Trophoblast cell (in vitro differentiated cells and primary cell): ENCODE measurements around the gene TMA7.

Source experiments
- DNase-seq, 2 donors: peaks; one replicate each; pipeline ENCODE4 v3.0.0-alpha.2; 2016
- H2AFZ ChIP-seq: 2 replicates; pipeline ENCODE4 v1.6.1; 2013; ENCODE audit warnings: low read length, moderate library complexity, mild to moderate bottlenecking; ENCODE audit not compliant: insufficient read depth, poor library complexity
- H2AK5ac ChIP-seq: 2 replicates; pipeline ENCODE4 v1.6.1; 2013; ENCODE audit warnings: mild to moderate bottlenecking, low read length
- H2BK120ac ChIP-seq: 2 replicates; pipeline ENCODE4 v1.6.1; 2013; ENCODE audit warnings: low read length, mild to moderate bottlenecking, moderate library complexity; ENCODE audit not compliant: insufficient read depth, poor library complexity
- H2BK12ac ChIP-seq: 2 replicates; pipeline ENCODE4 v1.6.1; 2013; ENCODE audit warnings: mild to moderate bottlenecking, low read length, moderate library complexity
- H2BK5ac ChIP-seq: 2 replicates; pipeline ENCODE4 v1.6.1; 2013; ENCODE audit warnings: low read length, low read depth, moderate library complexity, mild to moderate bottlenecking; ENCODE audit not compliant: poor library complexity
- H3K14ac ChIP-seq: 2 replicates; pipeline ENCODE4 v1.6.1; 2013; ENCODE audit warnings: mild to moderate bottlenecking, low read length
- H3K18ac ChIP-seq: 2 replicates; pipeline ENCODE4 v1.6.1; 2013; ENCODE audit warnings: mild to moderate bottlenecking, low read length
- H3K23ac ChIP-seq: 2 replicates; pipeline ENCODE4 v1.6.1; 2013; ENCODE audit warnings: low read length
- H3K27ac ChIP-seq: 2 replicates; pipeline ENCODE4 v1.5.1; 2013; ENCODE audit warnings: low read depth, mild to moderate bottlenecking, inconsistent platforms, low read length, moderate library complexity
- H3K27me3 ChIP-seq: 2 replicates; pipeline ENCODE4 v1.6.1; 2013; ENCODE audit warnings: inconsistent platforms, mild to moderate bottlenecking, low read length, moderate library complexity; ENCODE audit not compliant: insufficient read depth
- H3K36me3 ChIP-seq, 2 experiments: 1 replicate in 1 of 2; 2 replicates in 1 of 2; pipeline ENCODE4 v1.6.1; 2013; ENCODE audit warnings: low read length in 2 of 2, mild to moderate bottlenecking in 2 of 2, moderate library complexity in 1 of 2; ENCODE audit not compliant: insufficient read depth in 2 of 2, control insufficient read depth in 1 of 2
- H3K4ac ChIP-seq: 2 replicates; pipeline ENCODE4 v1.6.1; 2013; ENCODE audit warnings: low read depth, mild to moderate bottlenecking, low read length, moderate library complexity
- H3K4me1 ChIP-seq, 2 experiments: 1 replicate in 1 of 2; 2 replicates in 1 of 2; pipeline ENCODE4 v1.6.1; 2013; ENCODE audit warnings: low read length in 2 of 2, mild to moderate bottlenecking in 2 of 2, moderate library complexity in 1 of 2; ENCODE audit not compliant: insufficient read depth in 2 of 2, control insufficient read depth in 1 of 2
- H3K4me2 ChIP-seq: 2 replicates; pipeline ENCODE4 v1.6.1; 2013; ENCODE audit warnings: inconsistent platforms, mild to moderate bottlenecking, low read length, moderate library complexity
- H3K4me3 ChIP-seq: 2 replicates; pipeline ENCODE4 v1.5.1; 2013; ENCODE audit warnings: mild to moderate bottlenecking, low read depth, low read length, inconsistent platforms
- H3K79me1 ChIP-seq: one replicate; pipeline ENCODE4 v1.6.1; 2013; ENCODE audit warnings: low read length
- H3K79me2 ChIP-seq: 2 replicates; pipeline ENCODE4 v1.6.1; 2013; ENCODE audit warnings: low read length, mild to moderate bottlenecking; ENCODE audit not compliant: control insufficient read depth, insufficient read depth, poor library complexity
- H3K9ac ChIP-seq: 2 replicates; pipeline ENCODE4 v1.6.1; 2013; ENCODE audit warnings: mild to moderate bottlenecking, low read length
- H3K9me3 ChIP-seq: 2 replicates; pipeline ENCODE4 v1.6.1; 2013; ENCODE audit warnings: low read depth, mild to moderate bottlenecking, control low read depth, inconsistent platforms, low read length; ENCODE audit not compliant: insufficient read depth
- H4K12ac ChIP-seq: 2 replicates; pipeline ENCODE4 v1.6.1; 2013; ENCODE audit warnings: low read depth, mild to moderate bottlenecking, low read length, moderate library complexity
- H4K8ac ChIP-seq: 2 replicates; pipeline ENCODE4 v1.6.1; 2013; ENCODE audit warnings: low read depth, mild to moderate bottlenecking, low read length, moderate library complexity
- H4K91ac ChIP-seq: one replicate; pipeline ENCODE4 v1.6.1; 2013; ENCODE audit warnings: low read depth, mild to moderate bottlenecking, low read length, moderate library complexity
- WGBS: extraction: QIAGEN DNeasy Blood & Tissue Kit; methylation state at CpG from one replicate; pipeline ENCODE4 v1.1.7; 2013; ENCODE audit warnings: missing lambda C conversion rate; ENCODE audit not compliant: insufficient read length, insufficient coverage; ENCODE audit errors: extremely low coverage; 5-methylcytosine and 5-hydroxymethylcytosine counted together

The TMA7 gene

DNA sequence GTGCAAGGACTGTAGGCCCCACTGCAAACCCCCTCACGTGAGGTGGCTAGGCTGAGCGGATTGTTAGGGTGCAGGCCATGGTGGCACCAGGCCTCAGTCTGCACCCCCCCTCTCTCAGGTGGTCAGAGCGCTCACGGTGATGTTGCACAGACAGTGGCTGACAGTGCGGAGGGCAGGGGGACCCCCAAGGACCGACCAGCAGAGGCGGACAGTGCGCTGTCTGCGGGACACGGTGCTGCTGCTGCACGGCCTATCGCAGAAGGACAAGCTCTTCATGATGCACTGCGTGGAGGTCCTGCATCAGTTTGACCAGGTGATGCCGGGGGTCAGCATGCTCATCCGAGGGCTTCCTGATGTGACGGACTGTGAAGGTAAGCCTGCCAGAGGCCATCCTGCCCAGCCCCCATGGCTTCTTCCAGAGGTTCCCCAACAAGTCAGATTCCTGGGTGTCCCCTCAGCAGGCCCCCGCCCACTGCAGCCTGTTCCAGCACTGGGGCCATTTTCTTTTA, 24.7 kb downstream of the TMA7 start:
- Histone ChIP-seq H3K23ac (no peak overlapping the region), H3K27ac (peak overlapping the region; percentile 14), H3K27me3 (no peaks in the 10 kb centered on the region), H2BK5ac (no peak overlapping the region), H3K4me2 (no peak overlapping the region), H4K8ac (no peak overlapping the region), H2BK120ac (no peak overlapping the region), H3K36me3 (peaks cover 51 to 62% of the 10 kb centered on the region in 2 experiments), H4K91ac (no peak overlapping the region), H2AFZ (no peak overlapping the region), H3K18ac (no peak overlapping the region), H2BK12ac (no peak overlapping the region), H3K4me1 (peaks cover 11 to 14% of the 10 kb centered on the region in 2 experiments), H3K4me3 (no peak overlapping the region), H3K9ac (no peak overlapping the region), H2AK5ac (no peak overlapping the region), H4K12ac (no peak overlapping the region), H3K14ac (no peak overlapping the region), H3K79me1 (peaks cover 10% of the 10 kb centered on the region), H3K79me2 (peaks cover 6% of the 10 kb centered on the region), H3K4ac (no peak overlapping the region), H3K9me3 (no peaks in the 10 kb centered on the region)
- no CpG with 5 or more reads among the region's 17 CpGs for WGBS
- DNase-seq = no peak

- Histone ChIP-seq H3K27ac (peak overlapping the region; percentile 14), H4K12ac (peak overlapping the region; percentile 10), H3K4me1 (peaks cover 8 to 12% of the 10 kb centered on the region in 2 experiments), H3K9me3 (no peaks in the 10 kb centered on the region), H2AK5ac (peak overlapping the region; percentile 40), H3K14ac (peak overlapping the region; percentile 21), H3K23ac (no peak overlapping the region), H2BK12ac (no peak overlapping the region), H3K9ac (no peak overlapping the region), H2AFZ (no peak overlapping the region), H3K79me1 (peaks cover 10% of the 10 kb centered on the region), H3K4ac (no peak overlapping the region), H2BK5ac (no peak overlapping the region), H3K4me2 (no peak overlapping the region), H3K4me3 (no peak overlapping the region), H3K79me2 (peaks cover 6% of the 10 kb centered on the region), H4K8ac (no peak overlapping the region), H2BK120ac (no peak overlapping the region), H3K27me3 (no peaks in the 10 kb centered on the region), H3K36me3 (peaks cover 47 to 58% of the 10 kb centered on the region in 2 experiments), H4K91ac (peak overlapping the region; percentile 14), H3K18ac (no peak overlapping the region)
- DNase-seq = no peak
- WGBS = no CpG with 5 or more reads among the region's 7 CpGs
Observed at GRCh38 chr3:48465237-48465530, 25.1 kb downstream of the TMA7 start.

- peaks cover 12 to 14% of the 10 kb centered on the region in 2 experiments for H3K4me1 ChIP-seq
- peak overlapping the region; percentile 6 for H2AFZ ChIP-seq
- peaks cover 6% of the 10 kb centered on the region for H3K79me2 ChIP-seq
- H3K23ac ChIP-seq = no peak overlapping the region
- H3K36me3 ChIP-seq = peaks cover 43 to 55% of the 10 kb centered on the region in 2 experiments
- H3K79me1 ChIP-seq = peaks cover 10% of the 10 kb centered on the region
- H3K27ac ChIP-seq = peak overlapping the region; percentile 95
- H3K4me3 ChIP-seq = no peak overlapping the region
- peak overlapping the region; percentile 99 for H4K91ac ChIP-seq
- H3K9ac ChIP-seq = peak overlapping the region; percentile 6
- H3K4me2 ChIP-seq = peak overlapping the region; percentile 24
- H3K9me3 ChIP-seq = no peaks in the 10 kb centered on the region
- peak overlapping the region; percentile 47 for H3K18ac ChIP-seq
- peak overlapping the region; percentile 72 for H4K8ac ChIP-seq
- peak overlapping the region; percentile 92 for H2BK120ac ChIP-seq
- peak overlapping the region; percentile 78 for H3K4ac ChIP-seq
- H2AK5ac ChIP-seq = peak overlapping the region; percentile 50
- DNase-seq = peak; percentile 99 to 100
- H3K27me3 ChIP-seq = no peaks in the 10 kb centered on the region
- no CpG with 5 or more reads among the region's 21 CpGs for WGBS
- peak overlapping the region; percentile 61 for H4K12ac ChIP-seq
- H2BK12ac ChIP-seq = peak overlapping the region; percentile 85
- H3K14ac ChIP-seq = peak overlapping the region; percentile 78
- peak overlapping the region; percentile 88 for H2BK5ac ChIP-seq
Observed at GRCh38 chr3:48465531-48466378, 25.7 kb downstream of the TMA7 start.

DNA sequence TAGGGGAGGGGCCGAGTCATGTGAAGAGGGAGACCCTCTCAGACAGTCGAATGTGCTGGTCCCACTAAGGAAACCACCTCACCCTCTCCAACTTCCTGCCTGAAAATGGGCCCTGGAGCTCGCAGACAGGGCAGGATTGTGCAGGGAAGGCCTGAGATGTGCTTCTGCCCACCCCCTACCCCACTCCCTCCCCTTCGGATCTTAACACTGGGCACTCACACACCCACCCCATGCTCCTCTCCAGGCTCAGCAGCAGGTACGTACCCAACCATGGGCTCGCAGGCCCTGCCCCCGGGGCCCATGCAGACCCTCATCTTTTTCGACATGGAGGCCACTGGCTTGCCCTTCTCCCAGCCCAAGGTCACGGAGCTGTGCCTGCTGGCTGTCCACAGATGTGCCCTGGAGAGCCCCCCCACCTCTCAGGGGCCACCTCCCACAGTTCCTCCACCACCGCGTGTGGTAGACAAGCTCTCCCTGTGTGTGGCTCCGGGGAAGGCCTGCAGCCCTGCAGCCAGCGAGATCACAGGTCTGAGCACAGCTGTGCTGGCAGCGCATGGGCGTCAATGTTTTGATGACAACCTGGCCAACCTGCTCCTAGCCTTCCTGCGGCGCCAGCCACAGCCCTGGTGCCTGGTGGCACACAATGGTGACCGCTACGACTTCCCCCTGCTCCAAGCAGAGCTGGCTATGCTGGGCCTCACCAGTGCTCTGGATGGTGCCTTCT, 26.5 kb downstream of the TMA7 start:
- no peak for DNase-seq
- peaks cover 12 to 14% of the 10 kb centered on the region in 2 experiments for H3K4me1 ChIP-seq
- H2AK5ac ChIP-seq = peak overlapping the region; percentile 50
- peak overlapping the region; percentile 95 for H3K27ac ChIP-seq
- no peak overlapping the region for H3K4me3 ChIP-seq
- peak overlapping the region; percentile 92 for H2BK120ac ChIP-seq
- peaks cover 10% of the 10 kb centered on the region for H3K79me1 ChIP-seq
- H3K4me2 ChIP-seq = no peak overlapping the region
- H4K8ac ChIP-seq = peak overlapping the region; percentile 72
- H2BK5ac ChIP-seq = peak overlapping the region; percentile 88
- H3K14ac ChIP-seq = peak overlapping the region; percentile 78
- peaks cover 37 to 48% of the 10 kb centered on the region in 2 experiments for H3K36me3 ChIP-seq
- no peaks in the 10 kb centered on the region for H3K9me3 ChIP-seq
- H3K4ac ChIP-seq = peak overlapping the region; percentile 78
- H3K18ac ChIP-seq = peak overlapping the region; percentile 47
- no peak overlapping the region for H3K23ac ChIP-seq
- no CpG with 5 or more reads among the region's 19 CpGs for WGBS
- peaks cover 6% of the 10 kb centered on the region for H3K79me2 ChIP-seq
- H2AFZ ChIP-seq = peak overlapping the region; percentile 6
- H3K9ac ChIP-seq = no peak overlapping the region
- H4K91ac ChIP-seq = peak overlapping the region; percentile 99
- H2BK12ac ChIP-seq = peak overlapping the region; percentile 85
- no peaks in the 10 kb centered on the region for H3K27me3 ChIP-seq
- peak overlapping the region; percentile 61 for H4K12ac ChIP-seq
